Esophagus muscularis mucosa (tissue), 4 donors: ENCODE results near the gene IRGQ. TPM values are rescaled to one million over a fixed set of nuclear protein-coding genes. Genes with fewer than 3 reads are reported as not detected.

Experiments used
- DNase-seq: peaks from one replicate; pipeline ENCODE4 v3.0.0-alpha.2; 2017; ENCODE audit errors: extremely low spot score
- H3K27ac ChIP-seq, 4 donors: fragments of 200-600 bp; sonication (generic); replicated peaks in 1 of 4; 1 replicate in 3 of 4; 2 replicates in 1 of 4; pipeline ENCODE4 v1.5.1; 2016 to 2019; ENCODE audit warnings: mild to moderate bottlenecking in 1 of 4
- H3K27me3 ChIP-seq, 4 donors: fragments of 200-600 bp; sonication (generic); one replicate each; pipeline versions ENCODE4 v1.5.1 to v1.6.0; 2016 to 2019
- H3K36me3 ChIP-seq, 4 donors: fragments of 200-600 bp; sonication (generic); one replicate each; pipeline ENCODE4 v1.5.1; 2016 to 2019
- H3K4me1 ChIP-seq, 4 donors: fragments of 200-600 bp; sonication (generic); one replicate each; pipeline ENCODE4 v1.5.1; 2016 to 2019
- H3K4me3 ChIP-seq, 4 donors: fragments of 200-600 bp; sonication (generic); 1 replicate in 2 of 4; 2 replicates in 2 of 4; pipeline ENCODE4 v1.5.1; 2016 to 2019; ENCODE audit warnings: mild to moderate bottlenecking in 4 of 4, moderate library complexity in 1 of 4
- H3K9me3 ChIP-seq, 4 donors: fragments of 200-600 bp; sonication (generic); 1 replicate in 3 of 4; 2 replicates in 1 of 4; pipeline ENCODE4 v1.5.1; 2016 to 2019
- EP300 ChIP-seq: sonication (generic); formaldehyde crosslinking; IDR thresholded peaks from one replicate; pipeline ENCODE4 v1.6.1; 2017; ENCODE audit warnings: antibody characterized with exemption
- POLR2A ChIP-seq: fragments of 450-650 bp; IDR thresholded peaks from one replicate; pipeline ENCODE4 v1.6.1; 2017; ENCODE audit warnings: antibody characterized with exemption, moderate library complexity, mild to moderate bottlenecking, low read depth
- POLR2AphosphoS5 ChIP-seq, 2 donors: sonication (generic); formaldehyde crosslinking; IDR thresholded peaks; one replicate each; pipeline ENCODE4 v1.6.1; 2017; ENCODE audit warnings: antibody characterized with exemption in 2 of 2
- WGBS: methylation state at CpG from one replicate; pipeline ENCODE4 v1.1.5; 2018; 5-methylcytosine and 5-hydroxymethylcytosine counted together
- intact Hi-C: fragments of 100-400 bp; cut with DNase I; formaldehyde crosslinking; loops from one replicate; pipeline ENCODE4 v1.15.1; 2023
- total RNA-seq, 4 donors: library from RNA; depleted of rRNA; stranded (reverse); fragments of >200 nt; gene quantifications; one replicate each; pipeline versions ENCODE4 v1.1.0 to v1.2.1, GENCODE V29; 2016
- TF ChIP-seq, protein P1 (sequence below), 3 experiments: fragments of 200-600 bp in 2 of 3; fragments of 450-650 bp in 1 of 3; sonication (generic) in 2 of 3; IDR thresholded peaks; one replicate each; pipeline ENCODE4 v1.5.1; 2017 to 2019; ENCODE audit warnings: antibody characterized with exemption in 3 of 3, mild to moderate bottlenecking in 2 of 3, moderate library complexity in 1 of 3

The IRGQ gene
- total RNA-seq, 4 donors from 2014 or later, result 20.3 to 36.0 (median 28.6) TPM

DNA sequence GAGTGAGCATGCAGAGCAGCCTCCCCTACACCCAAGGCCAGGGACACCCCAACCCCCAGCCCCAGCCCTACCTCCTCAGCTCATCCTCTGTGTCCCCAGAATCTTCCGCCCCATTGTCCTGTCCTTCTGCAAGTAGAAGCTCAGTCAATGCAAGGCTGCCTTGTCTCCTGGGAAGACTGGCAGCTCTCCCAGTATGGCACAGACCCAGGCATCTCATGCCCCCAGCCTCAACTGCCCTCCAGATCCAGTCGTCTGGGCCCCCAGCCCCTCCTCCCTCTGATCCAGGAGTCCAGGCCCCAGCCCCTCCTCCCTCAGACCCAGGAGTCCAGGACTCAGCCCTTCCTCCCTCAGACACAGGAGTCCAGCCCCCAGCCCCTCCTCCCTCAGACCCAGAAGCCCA lies 50.0 kb downstream of the IRGQ start:
- no peaks in the 10 kb centered on the region for H3K9me3 ChIP-seq
- intact Hi-C loops, result no loop called here

DNA sequence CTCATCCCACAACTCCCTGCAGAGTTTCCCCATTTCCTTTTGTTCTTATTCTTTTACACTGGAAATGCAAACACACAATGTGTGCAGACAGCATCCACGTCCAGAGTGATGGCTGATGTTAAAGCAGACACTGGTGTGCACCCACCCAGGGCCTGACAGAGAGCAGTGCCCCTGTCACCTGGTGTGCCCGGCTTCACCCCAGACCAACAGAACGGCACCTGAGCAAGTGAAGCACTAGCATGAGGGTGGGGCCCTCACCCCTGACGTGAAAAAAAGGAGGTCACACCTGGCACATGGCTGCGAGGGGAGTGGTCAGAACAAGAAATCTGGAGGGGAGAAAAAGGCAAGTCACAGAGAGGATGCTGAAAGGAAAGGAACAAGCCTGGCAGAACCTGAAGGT lies 50.7 kb downstream of the IRGQ start:
- 91% methylated on average over 5 of the region's 5 CpGs for WGBS
- no peaks in the 10 kb centered on the region for H3K4me1 ChIP-seq
- peaks cover 37 to 86% (median 70%) of the 10 kb centered on the region in 4 donors for H3K36me3 ChIP-seq
- no peak for TF ChIP-seq POLR2A
- H3K9me3 ChIP-seq, result no peaks in the 10 kb centered on the region
- H3K27ac ChIP-seq, result no peak overlapping the region
- intact Hi-C loops, result no loop called here
- no peak overlapping the region for H3K4me3 ChIP-seq
- no peaks in the 10 kb centered on the region for H3K27me3 ChIP-seq
- DNase-seq, result no peak

More for the DNA sequence above, 50.0 kb downstream of the IRGQ start:
- H3K27me3 ChIP-seq, result no peaks in the 10 kb centered on the region
- no peak overlapping the region for H3K27ac ChIP-seq
- H3K4me1 ChIP-seq, result no peaks in the 10 kb centered on the region
- no peak for DNase-seq
- 64% methylated on average over 2 of the region's 2 CpGs for WGBS
- H3K4me3 ChIP-seq, result no peak overlapping the region
- TF ChIP-seq EP300 (no peak), POLR2AphosphoS5 (IDR thresholded peaks at IDR 0.05) (no peak), POLR2A (no peak)
- TF ChIP-seq, protein P1, sequence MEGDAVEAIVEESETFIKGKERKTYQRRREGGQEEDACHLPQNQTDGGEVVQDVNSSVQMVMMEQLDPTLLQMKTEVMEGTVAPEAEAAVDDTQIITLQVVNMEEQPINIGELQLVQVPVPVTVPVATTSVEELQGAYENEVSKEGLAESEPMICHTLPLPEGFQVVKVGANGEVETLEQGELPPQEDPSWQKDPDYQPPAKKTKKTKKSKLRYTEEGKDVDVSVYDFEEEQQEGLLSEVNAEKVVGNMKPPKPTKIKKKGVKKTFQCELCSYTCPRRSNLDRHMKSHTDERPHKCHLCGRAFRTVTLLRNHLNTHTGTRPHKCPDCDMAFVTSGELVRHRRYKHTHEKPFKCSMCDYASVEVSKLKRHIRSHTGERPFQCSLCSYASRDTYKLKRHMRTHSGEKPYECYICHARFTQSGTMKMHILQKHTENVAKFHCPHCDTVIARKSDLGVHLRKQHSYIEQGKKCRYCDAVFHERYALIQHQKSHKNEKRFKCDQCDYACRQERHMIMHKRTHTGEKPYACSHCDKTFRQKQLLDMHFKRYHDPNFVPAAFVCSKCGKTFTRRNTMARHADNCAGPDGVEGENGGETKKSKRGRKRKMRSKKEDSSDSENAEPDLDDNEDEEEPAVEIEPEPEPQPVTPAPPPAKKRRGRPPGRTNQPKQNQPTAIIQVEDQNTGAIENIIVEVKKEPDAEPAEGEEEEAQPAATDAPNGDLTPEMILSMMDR (IDR thresholded peaks at IDR 0.05), result no peak
- peaks cover 44 to 86% (median 71%) of the 10 kb centered on the region in 4 donors for H3K36me3 ChIP-seq

DNA sequence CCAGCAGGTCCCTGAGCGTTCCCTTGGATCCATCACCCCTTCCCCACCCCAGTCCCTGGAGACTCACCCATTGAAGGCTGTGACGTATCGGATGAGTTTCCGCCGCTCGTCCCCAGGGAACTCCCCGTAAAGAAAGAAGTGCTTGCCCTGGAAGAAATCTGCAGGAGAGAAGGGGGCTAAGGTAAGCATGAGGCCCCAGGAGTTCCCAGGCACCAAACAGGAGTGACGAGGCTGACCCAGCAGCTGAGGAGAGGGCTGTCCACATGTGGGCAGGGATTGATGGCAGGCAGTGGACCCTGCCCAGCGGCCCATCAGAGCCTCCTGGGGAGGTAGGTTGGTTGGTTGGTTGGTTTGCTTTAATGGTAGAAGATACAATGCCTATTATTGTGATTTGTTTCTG lies 51.9 kb downstream of the IRGQ start:
- intact Hi-C loops, result no loop called here
- TF ChIP-seq POLR2AphosphoS5 (IDR thresholded peaks at IDR 0.05) (no peak), POLR2A (no peak), EP300 (no peak)
- TF ChIP-seq, protein P1 (IDR thresholded peaks at IDR 0.05), result no peak
- Histone ChIP-seq H3K4me3 (no peak overlapping the region), H3K9me3 (peaks cover 0 to 5% (median 1%) of the 10 kb centered on the region in 4 donors), H3K27me3 (no peaks in the 10 kb centered on the region), H3K27ac (no peak overlapping the region), H3K4me1 (no peaks in the 10 kb centered on the region), H3K36me3 (peaks cover 36 to 87% (median 71%) of the 10 kb centered on the region in 4 donors)
- DNase-seq, result no peak
- WGBS, result 95% methylated on average over 9 of the region's 9 CpGs

DNA sequence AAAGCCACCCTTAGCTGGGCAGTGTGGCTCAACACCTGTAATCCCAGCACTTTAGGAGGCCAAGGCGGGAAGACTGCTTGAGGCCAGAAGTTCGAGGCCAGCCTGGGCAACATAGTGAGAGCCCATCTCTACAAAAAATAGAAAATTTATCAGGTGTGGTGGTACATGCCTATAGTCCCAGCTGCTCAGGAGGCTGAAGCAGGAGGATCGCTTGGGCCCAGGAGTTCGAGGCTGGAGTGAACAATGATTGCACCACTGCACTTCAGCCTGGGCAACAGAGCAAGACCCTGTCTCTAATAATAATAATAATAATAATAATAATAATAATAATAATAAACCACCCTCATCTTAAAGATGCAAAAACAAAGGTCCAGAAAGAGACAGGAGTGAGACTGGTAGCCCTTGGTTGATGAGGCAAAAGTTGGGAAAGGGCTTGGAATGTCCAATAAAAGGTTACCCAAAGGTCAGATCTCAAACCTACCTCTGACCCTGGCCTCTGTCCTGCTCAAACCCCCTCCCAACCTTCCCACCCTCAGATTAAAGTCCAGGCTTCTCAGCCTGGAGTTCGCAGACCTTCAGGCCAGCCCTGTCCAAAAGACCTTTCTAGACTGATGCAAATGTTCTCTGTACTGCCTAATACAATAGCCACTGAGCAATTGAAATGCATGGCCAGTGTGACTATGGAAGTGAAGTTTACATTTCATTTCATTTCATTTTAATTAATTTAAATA lies 53.8 kb downstream of the IRGQ start:
- TF ChIP-seq EP300, result no peak
- TF ChIP-seq POLR2A, result no peak
- TF ChIP-seq, protein P1 (IDR thresholded peaks at IDR 0.05), result no peak
- no peak for TF ChIP-seq POLR2AphosphoS5 (IDR thresholded peaks at IDR 0.05)
- 90% methylated on average over 5 of the region's 5 CpGs for WGBS
- intact Hi-C loops, result no loop called here
- Histone ChIP-seq H3K4me1 (no peaks in the 10 kb centered on the region), H3K36me3 (peaks cover 41 to 98% (median 79%) of the 10 kb centered on the region in 4 donors), H3K27ac (no peak overlapping the region), H3K9me3 (peaks cover 0 to 9% (median 4%) of the 10 kb centered on the region in 4 donors), H3K27me3 (no peaks in the 10 kb centered on the region), H3K4me3 (no peak overlapping the region)
- no peak for DNase-seq

DNA sequence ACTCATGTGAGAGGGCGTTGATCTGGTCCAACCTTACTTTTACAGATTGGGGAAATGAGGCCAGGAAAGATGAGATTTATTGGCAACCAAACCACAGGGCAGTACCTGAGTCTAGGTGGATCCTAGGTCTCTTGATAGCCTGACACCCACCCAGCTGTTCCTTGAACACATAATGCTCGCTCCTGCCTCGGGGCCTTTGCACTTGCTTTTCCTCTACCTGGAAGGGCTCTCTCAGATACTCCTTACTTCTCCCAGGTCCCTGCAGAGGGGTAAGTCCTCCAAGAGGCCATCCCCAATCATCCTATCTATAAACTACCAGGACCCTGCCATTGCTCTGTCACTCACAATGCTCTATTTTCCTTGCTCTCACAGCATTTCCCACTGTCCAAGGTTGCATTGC lies 55.6 kb downstream of the IRGQ start:
- Histone ChIP-seq H3K4me3 (no peak overlapping the region), H3K4me1 (peaks cover 4 to 6% (median 5%) of the 10 kb centered on the region in 4 donors), H3K36me3 (peaks cover 41 to 86% (median 70%) of the 10 kb centered on the region in 4 donors), H3K27ac (no peak overlapping the region), H3K9me3 (peaks cover 0 to 9% (median 4%) of the 10 kb centered on the region in 4 donors), H3K27me3 (no peaks in the 10 kb centered on the region)
- no peak for DNase-seq
- 94% methylated on average over 3 of the region's 3 CpGs for WGBS
- intact Hi-C loops, result no loop called here
- TF ChIP-seq, protein P1 (IDR thresholded peaks at IDR 0.05), result no peak
- TF ChIP-seq EP300, result no peak
- TF ChIP-seq POLR2AphosphoS5 (IDR thresholded peaks at IDR 0.05), result no peak
